GM20000 (cell line): ENCODE measurements around the gene PIP4K2A.

Source experiments
- DNase-seq: peaks from one replicate; pipeline ENCODE4 v3.0.0; 2012; ENCODE audit warnings: low spot score
- CTCF ChIP-seq: IDR thresholded peaks from 2 replicates; pipeline ENCODE4 v1.5.1; 2012; ENCODE audit warnings: mild to moderate bottlenecking, control low read depth; ENCODE audit errors: extremely low read depth, missing control alignments

PIP4K2A gene

GRCh38 chr10:22690614-22691431 is 23.6 kb downstream of the PIP4K2A start:
- DNase-seq = no peak
- no peak for TF ChIP-seq CTCF

- no peak for DNase-seq
- no peak for TF ChIP-seq CTCF
These were observed 24.2 kb downstream of the PIP4K2A start for GRCh38 chr10:22690158-22690557.

- DNase-seq = no peak
- no peak for TF ChIP-seq CTCF
These were observed 28.0 kb downstream of the PIP4K2A start for GRCh38 chr10:22686347-22686746.

GRCh38 chr10:22685926-22686325 is 28.5 kb downstream of the PIP4K2A start:
- DNase-seq = no peak
- TF ChIP-seq CTCF = no peak

- DNase-seq = no peak
- TF ChIP-seq CTCF = no peak
These were observed 29.7 kb downstream of the PIP4K2A start for GRCh38 chr10:22684699-22685098.

GRCh38 chr10:22683140-22683389 is 31.3 kb downstream of the PIP4K2A start:
- no peak for TF ChIP-seq CTCF

GRCh38 chr10:22682237-22683139 is 31.9 kb downstream of the PIP4K2A start:
- DNase-seq = no peak
- no peak for TF ChIP-seq CTCF

More at GRCh38 chr10:22683140-22683389, 31.3 kb downstream of the PIP4K2A start:
- DNase-seq = no peak
